ENCODE results near the gene SATB2. TPM values are rescaled to one million over a fixed set of nuclear protein-coding genes. Genes with fewer than 3 reads are reported as not detected.

SATB2 gene
- total RNA-seq, 1 donor from 2014 or later, result 0.67 TPM

DNA sequence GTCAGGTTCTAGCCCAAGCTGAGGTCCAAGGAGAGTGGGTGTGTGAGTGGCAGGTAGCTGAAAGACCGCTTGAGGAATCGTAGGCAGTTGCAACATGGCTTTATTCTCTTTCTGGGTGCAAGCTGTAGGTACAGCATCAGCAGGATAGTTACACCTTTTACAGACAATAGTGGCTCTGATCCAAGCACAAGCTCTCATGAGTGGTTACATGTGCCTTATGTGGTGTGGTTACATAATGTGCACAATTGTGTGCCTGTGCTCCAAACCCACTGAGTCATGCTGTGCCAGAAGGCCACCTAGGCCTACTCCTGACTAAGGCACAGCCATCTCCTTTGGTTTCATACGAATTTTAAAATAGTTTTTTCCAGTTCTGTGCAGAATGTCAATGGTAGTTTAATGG, 227.6 kb downstream of the SATB2 start:
- intact Hi-C loops (cut with micrococcal nuclease), result no loop called here
- no peaks in the 10 kb centered on the region for H3K4me1 Mint-ChIP-seq
- no peak overlapping the region for H3K27ac Mint-ChIP-seq
- no peak overlapping the region for H3K4me3 Mint-ChIP-seq
- H3K27me3 Mint-ChIP-seq, result no peaks in the 10 kb centered on the region
- TF ChIP-seq, protein P1, sequence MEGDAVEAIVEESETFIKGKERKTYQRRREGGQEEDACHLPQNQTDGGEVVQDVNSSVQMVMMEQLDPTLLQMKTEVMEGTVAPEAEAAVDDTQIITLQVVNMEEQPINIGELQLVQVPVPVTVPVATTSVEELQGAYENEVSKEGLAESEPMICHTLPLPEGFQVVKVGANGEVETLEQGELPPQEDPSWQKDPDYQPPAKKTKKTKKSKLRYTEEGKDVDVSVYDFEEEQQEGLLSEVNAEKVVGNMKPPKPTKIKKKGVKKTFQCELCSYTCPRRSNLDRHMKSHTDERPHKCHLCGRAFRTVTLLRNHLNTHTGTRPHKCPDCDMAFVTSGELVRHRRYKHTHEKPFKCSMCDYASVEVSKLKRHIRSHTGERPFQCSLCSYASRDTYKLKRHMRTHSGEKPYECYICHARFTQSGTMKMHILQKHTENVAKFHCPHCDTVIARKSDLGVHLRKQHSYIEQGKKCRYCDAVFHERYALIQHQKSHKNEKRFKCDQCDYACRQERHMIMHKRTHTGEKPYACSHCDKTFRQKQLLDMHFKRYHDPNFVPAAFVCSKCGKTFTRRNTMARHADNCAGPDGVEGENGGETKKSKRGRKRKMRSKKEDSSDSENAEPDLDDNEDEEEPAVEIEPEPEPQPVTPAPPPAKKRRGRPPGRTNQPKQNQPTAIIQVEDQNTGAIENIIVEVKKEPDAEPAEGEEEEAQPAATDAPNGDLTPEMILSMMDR (IDR thresholded peaks at IDR 0.05), result no peak
- DNase-seq (no peak), ATAC-seq (ENCODE audit: low read depth) (no peak)
- CTCF ChIA-PET, result no interaction called here
- POLR2A ChIA-PET, result no interaction called here
- H3K9me3 Mint-ChIP-seq, result no peaks in the 10 kb centered on the region
- no peaks in the 10 kb centered on the region for H3K36me3 Mint-ChIP-seq (ENCODE audit: low read depth)

DNA sequence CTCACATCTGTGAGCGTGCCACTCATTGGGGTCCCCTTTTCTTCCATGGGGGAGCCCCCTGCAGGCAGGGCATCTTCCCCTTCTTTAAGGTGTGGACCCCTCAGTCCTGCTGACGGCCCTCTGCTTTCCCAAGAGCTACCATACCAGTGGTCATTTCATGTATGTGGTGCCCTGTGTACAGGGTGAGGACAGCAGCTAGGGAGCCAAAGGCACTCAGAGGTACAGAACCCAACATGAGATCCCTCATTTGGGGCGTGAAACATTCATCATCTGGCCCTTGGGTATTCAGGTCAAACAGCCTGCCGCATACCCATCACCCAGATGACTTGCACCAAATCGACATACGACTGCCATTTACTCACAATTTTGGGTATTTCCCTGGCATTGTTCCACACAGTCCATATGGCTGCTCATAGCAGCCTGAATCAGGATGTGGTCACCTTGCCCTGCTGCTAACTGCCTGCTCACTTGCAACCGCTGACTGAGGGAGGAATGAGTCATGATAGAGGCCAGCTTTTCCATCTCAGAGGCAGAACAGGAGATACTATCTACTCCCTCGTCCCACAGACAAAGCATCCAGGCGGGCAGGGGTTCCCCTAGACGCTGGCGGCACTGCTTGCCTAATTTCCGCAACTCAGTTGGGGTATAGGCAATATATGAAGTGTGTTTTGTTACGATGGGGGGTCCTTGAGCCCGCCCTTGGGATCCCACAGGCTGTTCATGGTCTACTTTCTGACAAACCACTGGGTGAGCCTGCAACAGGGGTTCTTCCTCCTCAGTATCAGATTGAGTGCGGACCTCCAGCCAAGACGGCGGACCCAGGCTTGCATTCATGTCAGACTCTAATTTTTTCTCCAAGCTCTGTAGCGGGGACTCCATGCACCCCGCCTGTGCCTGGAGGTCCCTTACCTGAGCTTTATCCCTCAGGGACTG, 228.6 kb downstream of the SATB2 start:
- H3K27ac Mint-ChIP-seq, result no peak overlapping the region
- DNase-seq (no peak), ATAC-seq (ENCODE audit: low read depth) (no peak)
- CTCF ChIA-PET, result no interaction called here
- no peaks in the 10 kb centered on the region for H3K36me3 Mint-ChIP-seq (ENCODE audit: low read depth)
- POLR2A ChIA-PET, result no interaction called here
- H3K4me3 Mint-ChIP-seq, result no peak overlapping the region
- intact Hi-C loops (cut with micrococcal nuclease), result no loop called here
- no peaks in the 10 kb centered on the region for H3K9me3 Mint-ChIP-seq
- TF ChIP-seq, protein P1 (IDR thresholded peaks at IDR 0.05), result no peak
- H3K4me1 Mint-ChIP-seq, result no peaks in the 10 kb centered on the region
- H3K27me3 Mint-ChIP-seq, result no peaks in the 10 kb centered on the region

DNA sequence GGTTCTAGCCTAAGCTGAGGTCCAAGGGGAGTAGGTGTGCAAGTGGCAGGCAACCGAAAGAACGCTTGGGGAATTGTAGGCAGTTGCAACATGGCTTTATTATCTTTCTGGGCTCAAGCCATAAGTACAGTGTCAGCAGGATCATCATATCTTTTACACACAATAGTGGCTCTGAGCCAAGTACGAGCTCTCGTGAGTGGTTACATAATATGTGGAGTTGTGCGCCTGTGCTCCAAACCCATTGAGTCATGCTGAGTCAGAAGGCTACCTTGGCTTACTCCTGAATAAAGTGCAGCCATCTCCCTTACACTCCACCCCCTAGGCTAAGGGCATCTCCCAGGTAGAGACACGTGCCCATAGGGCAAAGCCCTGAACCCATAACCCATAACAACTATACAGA, 233.9 kb downstream of the SATB2 start:
- Mint-ChIP-seq H3K27me3 (no peaks in the 10 kb centered on the region), H3K36me3 (ENCODE audit: low read depth) (no peaks in the 10 kb centered on the region), H3K4me3 (no peak overlapping the region), H3K4me1 (no peaks in the 10 kb centered on the region), H3K9me3 (peaks cover 2% of the 10 kb centered on the region), H3K27ac (no peak overlapping the region)
- ChIA-PET POLR2A (no interaction called here), CTCF (no interaction called here)
- no peak for DNase-seq
- intact Hi-C loops (cut with micrococcal nuclease), result no loop called here
- TF ChIP-seq, protein P1 (IDR thresholded peaks at IDR 0.05), result no peak
- ATAC-seq (ENCODE audit: low read depth), result no peak

DNA sequence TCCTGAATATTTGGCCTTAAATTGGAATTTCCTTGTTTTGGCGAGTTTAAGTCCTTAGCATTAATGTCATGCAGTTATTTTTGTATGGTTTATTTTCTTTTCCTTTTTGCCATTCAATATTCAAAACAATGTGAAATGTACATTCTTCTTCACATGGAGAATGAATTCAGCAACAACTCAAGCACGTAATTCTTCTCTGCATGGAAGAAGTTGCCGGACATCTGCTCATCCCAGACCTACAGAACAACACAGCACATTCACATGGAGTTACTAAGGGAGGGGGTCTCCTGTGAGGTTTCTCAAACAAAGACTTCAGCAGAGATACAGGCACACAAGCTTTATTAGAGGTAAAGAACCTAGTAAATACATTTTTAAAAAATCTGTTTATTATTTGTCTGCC, 236.8 kb downstream of the SATB2 start:
- intact Hi-C loops (cut with micrococcal nuclease), result no loop called here
- Mint-ChIP-seq H3K4me1 (no peaks in the 10 kb centered on the region), H3K27me3 (no peaks in the 10 kb centered on the region), H3K36me3 (ENCODE audit: low read depth) (no peaks in the 10 kb centered on the region), H3K4me3 (no peak overlapping the region), H3K27ac (no peak overlapping the region), H3K9me3 (peaks cover 2% of the 10 kb centered on the region)
- TF ChIP-seq, protein P1 (IDR thresholded peaks at IDR 0.05), result no peak
- ChIA-PET POLR2A (no interaction called here), CTCF (no interaction called here)
- ATAC-seq (ENCODE audit: low read depth), result no peak
- DNase-seq, result no peak

DNA sequence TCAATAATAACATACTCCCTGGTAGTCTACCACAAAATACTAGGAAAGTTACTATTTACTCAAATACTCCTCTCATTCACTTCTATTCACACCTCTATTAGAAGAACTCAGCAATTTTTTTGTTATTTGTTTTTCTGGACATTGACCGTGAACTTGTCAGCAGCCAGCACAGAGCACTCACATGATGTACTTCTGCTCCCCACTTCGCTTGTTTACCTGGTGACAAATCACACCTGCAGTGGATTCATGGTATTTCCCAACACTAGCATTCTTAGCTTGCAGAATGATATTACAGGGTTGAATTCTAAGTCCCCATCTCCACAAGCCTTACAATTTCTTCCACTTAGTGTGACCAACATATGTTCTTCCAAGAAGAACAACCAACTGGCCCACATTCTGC, 238.2 kb downstream of the SATB2 start:
- Mint-ChIP-seq H3K27ac (no peak overlapping the region), H3K9me3 (peaks cover 2% of the 10 kb centered on the region), H3K4me1 (no peaks in the 10 kb centered on the region), H3K27me3 (no peaks in the 10 kb centered on the region), H3K4me3 (no peak overlapping the region), H3K36me3 (ENCODE audit: low read depth) (no peaks in the 10 kb centered on the region)
- ATAC-seq (ENCODE audit: low read depth) (no peak), DNase-seq (no peak)
- CTCF ChIA-PET, result no interaction called here
- intact Hi-C loops (cut with micrococcal nuclease), result no loop called here
- TF ChIP-seq, protein P1 (IDR thresholded peaks at IDR 0.05), result no peak
- POLR2A ChIA-PET, result no interaction called here
